Small intestine (tissue), 7 donors: ENCODE data around the gene KDM4B. TPM values are rescaled to one million over a fixed set of nuclear protein-coding genes. Genes with fewer than 3 reads are reported as not detected.

Experiments
- DNase-seq, 2 donors: peaks; one replicate each; pipeline versions ENCODE4 v3.0.0 to v3.0.0-alpha.2; 2013
- FAIRE-seq: peaks from 2 replicates; lab custom pipeline; 2012; peaks lifted over from hg19 to GRCh38; lab: Jason Lieb, UNC
- H3K27ac ChIP-seq, 3 donors: one replicate each; pipeline ENCODE4 v1.5.1; 2013; ENCODE audit warnings: low read length in 2 of 3, mild to moderate bottlenecking in 2 of 3, control low read depth in 1 of 3, inconsistent platforms in 1 of 3, low read depth in 1 of 3, moderate library complexity in 1 of 3
- H3K27me3 ChIP-seq, 3 donors: one replicate each; pipeline ENCODE4 v1.6.1; 2013; ENCODE audit warnings: low read length in 3 of 3, inconsistent platforms in 1 of 3; ENCODE audit not compliant: control insufficient read depth in 3 of 3, insufficient read depth in 3 of 3
- H3K36me3 ChIP-seq, 3 donors: one replicate each; pipeline ENCODE4 v1.6.1; 2013; ENCODE audit warnings: low read length in 3 of 3, inconsistent platforms in 1 of 3, low read depth in 1 of 3, mild to moderate bottlenecking in 1 of 3, moderate library complexity in 1 of 3; ENCODE audit not compliant: control insufficient read depth in 3 of 3, insufficient read depth in 2 of 3
- H3K4me1 ChIP-seq, 3 donors: one replicate each; pipeline ENCODE4 v1.6.1; 2013; ENCODE audit warnings: low read length in 2 of 3, inconsistent platforms in 1 of 3, low read depth in 1 of 3, mild to moderate bottlenecking in 1 of 3, moderate library complexity in 1 of 3; ENCODE audit not compliant: control insufficient read depth in 3 of 3, insufficient read depth in 2 of 3
- H3K4me3 ChIP-seq, 3 donors: one replicate each; pipeline ENCODE4 v1.5.1; 2013; ENCODE audit warnings: low read length in 3 of 3, control low read depth in 1 of 3, inconsistent platforms in 1 of 3, low read depth in 1 of 3, mild to moderate bottlenecking in 1 of 3, moderate library complexity in 1 of 3
- H3K9me3 ChIP-seq, 2 donors: one replicate each; pipeline ENCODE4 v1.6.1; 2013; ENCODE audit warnings: low read depth in 1 of 2, low read length in 1 of 2; ENCODE audit not compliant: control insufficient read depth in 2 of 2, insufficient read depth in 1 of 2
- WGBS, 3 donors: extraction: QIAGEN DNeasy Blood & Tissue Kit; methylation state at CpG; one replicate each; pipeline ENCODE4 v1.1.7; 2013; 5-methylcytosine and 5-hydroxymethylcytosine counted together
- polyA plus RNA-seq, 4 donors: library from polyadenylated mRNA; stranded (reverse) in 3 of 4; unstranded in 1 of 4; fragments of 200-250 nt in 3 of 4; fragments of 120-200 nt in 1 of 4; gene quantifications; one replicate each; pipeline versions ENCODE4 v1.2.1 to v1.2.3, GENCODE V29; 2013
- donor health status: healthy with polysubstance abuse.
- donor health status: control.
- donor health status: control.
- donor health status: Bipolar disorder and iron deficiency.
- donor health status: healthy.

The KDM4B gene
- polyA plus RNA-seq, 4 donors: 8.1 to 12.0 (median 10.6) TPM

DNA sequence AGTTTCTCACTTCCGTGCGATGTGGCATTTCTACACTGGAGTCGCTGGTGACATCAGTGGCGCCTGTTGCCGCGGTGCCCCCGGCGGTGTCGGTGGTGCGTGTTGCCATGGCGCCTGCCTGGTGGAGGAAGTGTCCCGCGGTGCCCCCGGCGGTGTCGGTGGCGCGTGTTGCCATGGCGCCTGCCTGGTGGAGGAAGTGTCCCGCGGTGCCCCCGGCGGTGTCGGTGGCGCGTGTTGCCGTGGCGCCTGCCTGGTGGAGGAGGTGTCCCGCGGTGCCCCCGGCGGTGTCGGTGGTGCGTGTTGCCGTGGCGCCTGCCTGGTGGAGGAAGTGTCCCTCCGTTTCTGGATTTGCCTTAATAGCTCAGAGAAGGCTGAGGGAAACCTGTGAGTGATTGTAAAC is 127.6 kb downstream of the KDM4B start:
- H3K4me1 ChIP-seq: peaks cover 0 to 4% (median 0%) of the 10 kb centered on the region in 3 donors
- H3K36me3 ChIP-seq: peaks cover 0 to 47% (median 3%) of the 10 kb centered on the region in 3 donors
- no peak overlapping the region for H3K27ac ChIP-seq
- H3K9me3 ChIP-seq: peaks cover 5 to 32% of the 10 kb centered on the region in 2 donors
- no peak overlapping the region for H3K4me3 ChIP-seq
- no peaks in the 10 kb centered on the region for H3K27me3 ChIP-seq
- WGBS, 3 donors: 96 to 99% (median 97%) methylated on average over 22 to 37 of the region's 37 CpGs
- no peak for FAIRE-seq
- no peak for DNase-seq

- Histone ChIP-seq H3K4me3 (no peak overlapping the region), H3K27ac (no peak overlapping the region), H3K9me3 (peaks cover 5 to 32% of the 10 kb centered on the region in 2 donors), H3K4me1 (peaks cover 0 to 4% (median 0%) of the 10 kb centered on the region in 3 donors), H3K27me3 (no peaks in the 10 kb centered on the region), H3K36me3 (peaks cover 0 to 47% (median 3%) of the 10 kb centered on the region in 3 donors)
- 91 to 97% (median 96%) methylated on average over 14 to 16 of the region's 16 CpGs for WGBS, 3 donors
- DNase-seq: no peak
- FAIRE-seq: no peak
Observed at GRCh38 chr19:5097331-5097930, 128.5 kb downstream of the KDM4B start.

- H3K4me1 ChIP-seq: peaks cover 0 to 3% (median 0%) of the 10 kb centered on the region in 3 donors
- WGBS, 3 donors: 93 to 97% (median 96%) methylated on average over 9 of the region's 9 CpGs
- no peak overlapping the region for H3K27ac ChIP-seq
- H3K4me3 ChIP-seq: no peak overlapping the region
- H3K36me3 ChIP-seq: peaks cover 0 to 45% (median 3%) of the 10 kb centered on the region in 3 donors
- H3K9me3 ChIP-seq: peaks cover 5 to 32% of the 10 kb centered on the region in 2 donors
- FAIRE-seq (no peak), DNase-seq (no peak)
- no peaks in the 10 kb centered on the region for H3K27me3 ChIP-seq
Observed at GRCh38 chr19:5097959-5098623, 129.2 kb downstream of the KDM4B start.

DNA sequence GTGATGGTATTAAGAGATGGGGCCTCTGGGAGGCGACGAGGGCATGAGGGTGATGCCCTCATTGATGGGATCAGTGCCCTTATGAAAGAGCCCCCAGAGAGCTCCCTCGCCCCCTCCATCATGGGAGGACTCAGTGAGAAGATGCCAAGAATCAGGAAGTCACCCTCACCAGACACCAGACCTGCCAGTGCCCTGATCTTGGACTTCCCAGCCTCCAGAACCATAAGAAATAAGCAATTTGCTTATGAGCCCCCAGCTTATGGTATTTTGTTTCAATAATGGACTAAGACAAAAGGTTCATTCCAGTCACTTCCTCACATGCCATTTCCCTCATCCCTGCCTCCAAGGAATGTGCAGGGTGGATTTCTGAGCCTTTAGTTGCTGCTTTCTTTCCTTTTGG is 129.7 kb downstream of the KDM4B start:
- Histone ChIP-seq H3K27me3 (no peaks in the 10 kb centered on the region), H3K4me3 (no peak overlapping the region), H3K9me3 (peaks cover 5 to 32% of the 10 kb centered on the region in 2 donors), H3K27ac (no peak overlapping the region), H3K4me1 (peaks cover 0 to 8% (median 0%) of the 10 kb centered on the region in 3 donors), H3K36me3 (peaks cover 0 to 46% (median 3%) of the 10 kb centered on the region in 3 donors)
- DNase-seq (no peak), FAIRE-seq (no peak)
- WGBS, 3 donors: 90 to 96% (median 95%) methylated on average over 3 of the region's 3 CpGs

DNA sequence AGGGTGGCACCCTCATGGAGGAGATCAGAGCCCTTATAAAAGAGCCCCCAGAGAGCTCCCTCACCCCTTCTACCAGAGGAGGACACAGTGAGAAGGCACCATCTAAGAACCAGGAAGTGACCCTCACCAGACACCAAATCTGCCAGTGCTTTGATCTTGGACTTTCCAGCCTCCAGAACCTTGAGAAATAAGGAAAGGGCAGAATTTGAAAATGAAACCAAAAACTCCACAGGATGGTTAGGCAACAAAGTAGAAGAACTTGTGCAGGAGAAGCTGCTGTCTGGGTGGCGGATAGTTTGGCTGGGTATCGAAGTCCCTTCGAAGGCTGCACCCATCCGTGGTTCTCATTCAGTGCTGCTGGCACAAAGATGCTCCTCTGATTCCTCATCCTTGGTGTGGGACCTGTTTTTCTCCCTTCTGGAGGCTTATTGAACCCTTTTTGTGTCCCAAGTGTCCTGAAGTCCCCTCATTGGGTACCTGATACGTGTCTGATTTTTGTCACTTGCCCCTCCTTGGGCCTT is 130.8 kb downstream of the KDM4B start:
- Histone ChIP-seq H3K9me3 (peaks cover 5 to 32% of the 10 kb centered on the region in 2 donors), H3K4me3 (no peak overlapping the region), H3K36me3 (peaks cover 0 to 43% (median 3%) of the 10 kb centered on the region in 3 donors), H3K27me3 (no peaks in the 10 kb centered on the region), H3K4me1 (peaks cover 0 to 18% (median 0%) of the 10 kb centered on the region in 3 donors), H3K27ac (no peak overlapping the region)
- FAIRE-seq: no peak
- DNase-seq: no peak
- 96 to 99% (median 99%) methylated on average over 5 of the region's 5 CpGs for WGBS, 3 donors

- no peak overlapping the region for H3K4me3 ChIP-seq
- peaks cover 0 to 22% (median 0%) of the 10 kb centered on the region in 3 donors for H3K4me1 ChIP-seq
- H3K27ac ChIP-seq: no peak overlapping the region
- 95 to 97% (median 95%) methylated on average over 18 of the region's 18 CpGs for WGBS, 3 donors
- DNase-seq (no peak), FAIRE-seq (no peak)
- no peaks in the 10 kb centered on the region for H3K27me3 ChIP-seq
- H3K9me3 ChIP-seq: peaks cover 5 to 32% of the 10 kb centered on the region in 2 donors
- peaks cover 0 to 57% (median 3%) of the 10 kb centered on the region in 3 donors for H3K36me3 ChIP-seq
Observed at GRCh38 chr19:5101871-5102270, 133.0 kb downstream of the KDM4B start.

- 95 to 97% (median 95%) methylated on average over 13 to 21 of the region's 21 CpGs for WGBS, 3 donors
- peaks cover 0 to 22% (median 0%) of the 10 kb centered on the region in 3 donors for H3K4me1 ChIP-seq
- FAIRE-seq: no peak
- peaks cover 5 to 29% of the 10 kb centered on the region in 2 donors for H3K9me3 ChIP-seq
- DNase-seq: no peak
- no peaks in the 10 kb centered on the region for H3K27me3 ChIP-seq
- no peak overlapping the region for H3K27ac ChIP-seq
- H3K4me3 ChIP-seq: no peak overlapping the region
- H3K36me3 ChIP-seq: peaks cover 0 to 59% (median 3%) of the 10 kb centered on the region in 3 donors
Observed at GRCh38 chr19:5102520-5102919, 133.6 kb downstream of the KDM4B start.

GRCh38 chr19:5103061-5103701 is 134.3 kb downstream of the KDM4B start:
- Histone ChIP-seq H3K4me1 (peaks cover 0 to 22% (median 0%) of the 10 kb centered on the region in 3 donors), H3K4me3 (no peak overlapping the region), H3K9me3 (peaks cover 5 to 23% of the 10 kb centered on the region in 2 donors), H3K36me3 (peaks cover 0 to 60% (median 3%) of the 10 kb centered on the region in 3 donors), H3K27me3 (no peaks in the 10 kb centered on the region), H3K27ac (no peak overlapping the region)
- DNase-seq: no peak
- no peak for FAIRE-seq
- 53 to 67% (median 65%) methylated on average over 29 of the region's 29 CpGs for WGBS, 3 donors
